ENCODE measurements around the gene TBXAS1.

Gene TBXAS1

DNA sequence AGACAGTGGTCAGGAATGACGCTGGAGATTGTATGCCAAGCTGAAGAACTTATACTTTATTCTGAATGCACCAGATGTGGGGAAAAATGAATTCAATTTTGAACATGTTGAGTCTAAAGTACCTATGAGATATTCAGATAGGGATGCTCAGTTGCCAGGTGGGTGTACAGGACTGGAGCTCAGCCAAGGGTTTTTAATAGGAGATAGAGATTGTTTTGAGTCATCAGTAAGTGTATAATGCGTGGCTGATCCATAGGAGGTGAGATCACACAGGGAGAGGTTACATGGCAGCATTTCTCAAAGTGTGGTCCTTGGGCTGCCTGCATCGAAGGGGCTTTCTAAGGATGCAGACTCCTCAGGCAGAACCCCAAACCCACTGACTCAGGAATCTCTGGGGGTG lies 44.4 kb upstream of the TBXAS1 start:
- CTCF ChIA-PET: interaction anchor here (1.1 kb wide), 1 partner anchor 134 kb away, joined by 3 read pairs; no protein-coding TSS in a partner anchor
- Histone ChIP-seq H3K36me3 (ENCODE audit: control insufficient read depth in 2 of 2, insufficient read depth in 1 of 2, low read length in 2 of 2) (no peaks in the 10 kb centered on the region), H3K4me3 (ENCODE audit: low read depth, low read length) (no peak overlapping the region), H3K9me3 (ENCODE audit: control insufficient read depth, insufficient read depth, low read depth, low read length) (no peaks in the 10 kb centered on the region), H3K4me1 (ENCODE audit: control insufficient read depth, insufficient read depth, low read length) (no peaks in the 10 kb centered on the region), H3K27ac (ENCODE audit: extremely low read depth, low read depth, low read length) (no peak overlapping the region)
- no peak for TF ChIP-seq PRDM1 (tag by site-specific recombination; IDR thresholded peaks at IDR 0.05)
- TF ChIP-seq ZNF335 (tag by site-specific recombination; conservative IDR thresholded peaks at IDR 0.05): peak; percentile 31; the same call in 1 of the 2 replicates
- 0 out of 2 replicates have a peak, but pooled peaks have one; percentile 12 for TF ChIP-seq EGR2 (tag by site-specific recombination; IDR thresholded peaks at IDR 0.05; ENCODE audit: low read depth)
- POLR2A ChIA-PET: no interaction called here

DNA sequence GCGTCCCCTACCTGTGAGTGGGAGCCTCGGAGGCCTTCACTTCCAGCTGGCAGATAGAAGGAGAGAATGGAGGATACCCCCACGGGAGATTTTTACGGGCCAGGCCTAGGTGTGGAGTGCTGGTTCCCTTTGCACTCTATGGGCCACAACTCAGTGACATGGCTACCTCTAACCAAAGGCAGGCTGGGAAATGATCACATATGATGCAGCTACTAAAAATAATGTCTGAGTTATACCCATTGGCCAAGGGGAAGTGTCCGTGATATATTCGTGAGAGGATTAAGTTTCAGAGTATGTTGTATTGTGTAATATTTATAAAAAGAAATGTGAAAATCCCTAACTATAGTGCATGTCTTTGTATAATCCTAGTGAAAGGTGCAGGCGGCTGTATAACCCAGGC lies 37.7 kb upstream of the TBXAS1 start:
- H3K27ac ChIP-seq (ENCODE audit: extremely low read depth, low read depth, low read length): no peak overlapping the region
- ChIA-PET CTCF (no interaction called here), POLR2A (no interaction called here)
- H3K4me3 ChIP-seq (ENCODE audit: low read depth, low read length): no peak overlapping the region
- H3K9me3 ChIP-seq (ENCODE audit: control insufficient read depth, insufficient read depth, low read depth, low read length): no peaks in the 10 kb centered on the region
- no peak for TF ChIP-seq ZNF266 (tag by site-specific recombination; IDR thresholded peaks at IDR 0.05; ENCODE audit: low read depth)
- no peak for TF ChIP-seq KLF1 (tag by site-specific recombination; IDR thresholded peaks at IDR 0.05)
- TF ChIP-seq GFI1B (tag by site-specific recombination; IDR thresholded peaks at IDR 0.05): no peak
- TF ChIP-seq ZNF394 (tag by site-specific recombination; IDR thresholded peaks at IDR 0.05; ENCODE audit: borderline replicate concordance): no peak
- no peak for TF ChIP-seq ZNF292 (tag by site-specific recombination; IDR thresholded peaks at IDR 0.05; ENCODE audit: borderline replicate concordance, low read depth)
- TF ChIP-seq SETDB1 (IDR thresholded peaks at IDR 0.05; ENCODE audit: insufficient read length, low read length): no peak
- TF ChIP-seq ZBTB17 (tag by site-specific recombination; IDR thresholded peaks at IDR 0.05): no peak
- TF ChIP-seq KLF9 (tag by site-specific recombination; IDR thresholded peaks at IDR 0.05; ENCODE audit: low read depth): no peak
- no peak for TF ChIP-seq ZNF132 (tag by site-specific recombination; IDR thresholded peaks at IDR 0.05; ENCODE audit: borderline replicate concordance)
- no peak for TF ChIP-seq ZNF404 (tag by site-specific recombination; IDR thresholded peaks at IDR 0.05)
- H3K36me3 ChIP-seq (ENCODE audit: control insufficient read depth in 2 of 2, insufficient read depth in 1 of 2, low read length in 2 of 2): no peaks in the 10 kb centered on the region
- no peaks in the 10 kb centered on the region for H3K4me1 ChIP-seq (ENCODE audit: control insufficient read depth, insufficient read depth, low read length)

DNA sequence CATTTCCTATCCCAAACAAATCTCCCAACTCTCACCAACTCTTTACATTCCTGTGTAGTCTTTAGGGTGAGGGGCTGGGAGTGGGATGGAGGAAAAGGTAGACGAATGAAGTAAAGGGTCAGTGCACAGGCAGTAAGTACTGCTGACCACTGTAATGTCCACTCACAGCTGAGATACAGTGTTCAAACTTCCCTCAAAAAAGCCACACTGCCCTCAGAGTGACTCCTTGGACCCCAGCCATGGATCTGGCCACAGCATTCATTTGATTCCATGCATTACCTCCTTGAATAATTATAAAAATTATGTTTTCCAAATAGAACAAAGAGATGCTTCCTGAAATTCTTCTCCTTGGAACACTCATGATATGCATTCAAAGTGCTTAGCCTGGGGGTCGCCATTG lies 31.5 kb upstream of the TBXAS1 start:
- H3K4me3 ChIP-seq (ENCODE audit: low read depth, low read length): no peak overlapping the region
- ChIA-PET POLR2A (no interaction called here), CTCF (interaction anchor here (0.7 to 0.9 kb wide), 2 partner anchors 22 to 151 kb away, joined by 4 to 6 read pairs; no protein-coding TSS in a partner anchor)
- no peaks in the 10 kb centered on the region for H3K36me3 ChIP-seq (ENCODE audit: control insufficient read depth in 2 of 2, insufficient read depth in 1 of 2, low read length in 2 of 2)
- no peaks in the 10 kb centered on the region for H3K9me3 ChIP-seq (ENCODE audit: control insufficient read depth, insufficient read depth, low read depth, low read length)
- H3K27ac ChIP-seq (ENCODE audit: extremely low read depth, low read depth, low read length): no peak overlapping the region
- no peak for TF ChIP-seq ZXDB (tag by site-specific recombination; IDR thresholded peaks at IDR 0.05)
- no peak for TF ChIP-seq SCRT1 (tag by site-specific recombination; IDR thresholded peaks at IDR 0.05; ENCODE audit: borderline replicate concordance)
- TF ChIP-seq ZNF416 (tag by site-specific recombination; IDR thresholded peaks at IDR 0.05): no peak
- TF ChIP-seq ZIC2 (tag by site-specific recombination; IDR thresholded peaks at IDR 0.05): no peak
- H3K4me1 ChIP-seq (ENCODE audit: control insufficient read depth, insufficient read depth, low read length): no peaks in the 10 kb centered on the region

DNA sequence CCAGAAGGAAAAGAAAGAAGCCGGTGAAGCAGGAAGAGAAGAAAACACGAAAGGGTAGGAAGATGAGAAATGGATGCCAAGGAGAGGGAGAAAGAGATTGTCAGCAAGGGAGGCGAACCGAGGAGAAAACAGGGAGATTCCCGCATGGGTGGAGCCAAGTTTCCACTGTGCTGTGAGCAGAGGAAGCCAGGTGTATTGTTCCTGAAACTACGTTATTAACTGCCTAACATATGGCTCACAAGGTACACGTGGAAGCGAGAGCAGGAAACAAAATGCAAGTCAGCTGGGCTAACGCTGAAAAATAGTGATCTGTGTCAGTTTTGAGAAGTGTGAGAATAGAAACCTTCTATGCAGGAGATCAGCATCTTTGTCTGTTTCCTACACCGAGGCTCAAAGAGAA lies 30.8 kb upstream of the TBXAS1 start:
- H3K27ac ChIP-seq (ENCODE audit: extremely low read depth, low read depth, low read length): no peak overlapping the region
- POLR2A ChIA-PET: no interaction called here
- no peak for TF ChIP-seq KLF16 (tag by site-specific recombination; IDR thresholded peaks at IDR 0.05)
- no peak for TF ChIP-seq KLF1 (tag by site-specific recombination; IDR thresholded peaks at IDR 0.05)
- no peak for TF ChIP-seq IKZF3 (tag by site-specific recombination; IDR thresholded peaks at IDR 0.05)
- no peak for TF ChIP-seq ZNF23 (tag by site-specific recombination; IDR thresholded peaks at IDR 0.05; ENCODE audit: borderline replicate concordance)
- no peak for TF ChIP-seq PRDM6 (tag by site-specific recombination; IDR thresholded peaks at IDR 0.05)
- no peak for TF ChIP-seq HOXA7 (CRISPR knock-in tag; IDR thresholded peaks at IDR 0.05; ENCODE audit: borderline replicate concordance)
- TF ChIP-seq SCRT1 (tag by site-specific recombination; IDR thresholded peaks at IDR 0.05; ENCODE audit: borderline replicate concordance): no peak
- TF ChIP-seq, protein P1, sequence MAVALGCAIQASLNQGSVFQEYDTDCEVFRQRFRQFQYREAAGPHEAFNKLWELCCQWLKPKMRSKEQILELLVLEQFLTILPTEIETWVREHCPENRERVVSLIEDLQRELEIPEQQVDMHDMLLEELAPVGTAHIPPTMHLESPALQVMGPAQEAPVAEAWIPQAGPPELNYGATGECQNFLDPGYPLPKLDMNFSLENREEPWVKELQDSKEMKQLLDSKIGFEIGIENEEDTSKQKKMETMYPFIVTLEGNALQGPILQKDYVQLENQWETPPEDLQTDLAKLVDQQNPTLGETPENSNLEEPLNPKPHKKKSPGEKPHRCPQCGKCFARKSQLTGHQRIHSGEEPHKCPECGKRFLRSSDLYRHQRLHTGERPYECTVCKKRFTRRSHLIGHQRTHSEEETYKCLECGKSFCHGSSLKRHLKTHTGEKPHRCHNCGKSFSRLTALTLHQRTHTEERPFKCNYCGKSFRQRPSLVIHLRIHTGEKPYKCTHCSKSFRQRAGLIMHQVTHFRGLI (tag by site-specific recombination; IDR thresholded peaks at IDR 0.05): no peak
- TF ChIP-seq ZBTB48 (tag by site-specific recombination; IDR thresholded peaks at IDR 0.05): no peak
- TF ChIP-seq ZNF791 (tag by site-specific recombination; IDR thresholded peaks at IDR 0.05): no peak
- TF ChIP-seq ZNF292 (tag by site-specific recombination; IDR thresholded peaks at IDR 0.05; ENCODE audit: borderline replicate concordance, low read depth): no peak
- TF ChIP-seq ZNF747 (tag by site-specific recombination; IDR thresholded peaks at IDR 0.05): no peak

More for the DNA sequence above, 30.8 kb upstream of the TBXAS1 start:
- Histone ChIP-seq H3K9me3 (ENCODE audit: control insufficient read depth, insufficient read depth, low read depth, low read length) (no peaks in the 10 kb centered on the region), H3K4me3 (ENCODE audit: low read depth, low read length) (no peak overlapping the region), H3K36me3 (ENCODE audit: control insufficient read depth in 2 of 2, insufficient read depth in 1 of 2, low read length in 2 of 2) (no peaks in the 10 kb centered on the region), H3K4me1 (ENCODE audit: control insufficient read depth, insufficient read depth, low read length) (no peaks in the 10 kb centered on the region)
- CTCF ChIA-PET: interaction anchor here (0.7 to 1.0 kb wide), 3 partner anchors 12 to 152 kb away, joined by 3 to 6 read pairs (median 4); no protein-coding TSS in a partner anchor
